GM12892 (cell line): ENCODE data around the gene FURIN.

Experiments used
- DNase-seq: peaks from one replicate; pipeline ENCODE4 v3.0.0; 2011; ENCODE audit not compliant: insufficient read length
- FAIRE-seq: peaks from 2 replicates; lab custom pipeline; 2011; peaks lifted over from hg19 to GRCh38; lab: Jason Lieb, UNC
- POLR2A ChIP-seq: IDR thresholded peaks from 2 replicates; pipeline ENCODE4 v1.6.1; 2011; ENCODE audit warnings: low read depth, low read length, control low read depth
- POLR2AphosphoS5 ChIP-seq: IDR thresholded peaks from 2 replicates; pipeline ENCODE4 v1.6.1; 2011; ENCODE audit warnings: low read depth, low read length, control low read depth
- TAF1 ChIP-seq: IDR thresholded peaks from 2 replicates; pipeline ENCODE4 v1.6.1; 2011; ENCODE audit warnings: low read depth, mild to moderate bottlenecking, control low read depth, low read length, borderline replicate concordance

Gene FURIN

GRCh38 chr15:90882781-90883525, 14.6 kb downstream of the FURIN start:
- TF ChIP-seq POLR2AphosphoS5: no peak; the same call in 1 of the 2 replicates
- no peak for TF ChIP-seq POLR2A
- TF ChIP-seq TAF1: no peak
- no peak for FAIRE-seq
- DNase-seq: no peak

GRCh38 chr15:90883526-90883975, 15.2 kb downstream of the FURIN start:
- FAIRE-seq (no peak), DNase-seq (no peak)
- no peak for TF ChIP-seq TAF1
- TF ChIP-seq POLR2AphosphoS5: no peak; the same call in 1 of the 2 replicates
- TF ChIP-seq POLR2A: no peak

- no peak for FAIRE-seq
- TF ChIP-seq POLR2AphosphoS5: no peak
- no peak for TF ChIP-seq TAF1
- DNase-seq: no peak
Observed at GRCh38 chr15:90883976-90884718, 15.8 kb downstream of the FURIN start, which contains the start of gene FES. FES (plus strand) TSS chr15:90884504; CDS start chr15:90885046, 542 bp downstream.

GRCh38 chr15:90884719-90885431, 16.5 kb downstream of the FURIN start:
- TF ChIP-seq TAF1 (no peak), POLR2AphosphoS5 (no peak), POLR2A (no peak)
- no peak for FAIRE-seq
- DNase-seq: no peak

- DNase-seq: no peak
- TF ChIP-seq POLR2AphosphoS5 (no peak), POLR2A (no peak), TAF1 (no peak)
- peak; percentile 93 for FAIRE-seq
Observed at GRCh38 chr15:90885432-90886290, 17.3 kb downstream of the FURIN start.

- TF ChIP-seq POLR2AphosphoS5: no peak
- no peak for TF ChIP-seq TAF1
- TF ChIP-seq POLR2A: no peak
- no peak for DNase-seq
- no peak for FAIRE-seq
Observed at GRCh38 chr15:90886291-90886614, 17.9 kb downstream of the FURIN start.

GRCh38 chr15:90887037-90887481, 18.7 kb downstream of the FURIN start:
- FAIRE-seq (no peak), DNase-seq (no peak)
- TF ChIP-seq POLR2AphosphoS5: no peak
- no peak for TF ChIP-seq TAF1
- TF ChIP-seq POLR2A: no peak

- FAIRE-seq: no peak
- TF ChIP-seq TAF1: no peak
- no peak for TF ChIP-seq POLR2AphosphoS5
- no peak for TF ChIP-seq POLR2A
Observed at GRCh38 chr15:90889313-90889730, 20.9 kb downstream of the FURIN start.

GRCh38 chr15:90889736-90890456, 21.5 kb downstream of the FURIN start:
- DNase-seq (no peak), FAIRE-seq (no peak)
- TF ChIP-seq POLR2A (no peak), TAF1 (no peak), POLR2AphosphoS5 (no peak)

More at GRCh38 chr15:90889313-90889730, 20.9 kb downstream of the FURIN start:
- DNase-seq: no peak

- FAIRE-seq (no peak), DNase-seq (no peak)
- TF ChIP-seq TAF1 (no peak), POLR2AphosphoS5 (no peak), POLR2A (no peak)
Observed at GRCh38 chr15:90890839-90891238, 22.5 kb downstream of the FURIN start.
